ENCODE measurements around the gene PRRC2A.

PRRC2A gene

DNA sequence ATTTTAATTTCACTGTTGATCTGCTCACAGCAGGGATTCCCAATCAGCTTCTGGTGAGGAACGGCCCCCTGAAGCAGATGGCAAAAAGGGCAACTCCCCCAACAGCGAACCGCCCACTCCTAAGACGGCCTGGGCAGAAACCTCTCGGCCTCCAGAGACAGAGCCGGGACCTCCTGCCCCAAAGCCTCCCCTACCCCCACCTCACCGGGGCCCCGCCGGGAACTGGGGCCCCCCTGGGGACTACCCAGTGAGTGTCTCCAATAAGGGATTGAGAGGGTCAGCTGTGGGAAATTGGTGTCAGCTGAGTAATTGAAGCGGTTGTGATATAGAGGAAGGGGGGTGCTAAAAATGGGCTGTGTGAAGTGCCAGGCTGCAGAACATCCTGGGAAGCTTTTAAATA, 6.4 kb downstream of the PRRC2A start:
- no peak for DNase-seq

GRCh38 chr6:31627690-31628287, 7.3 kb downstream of the PRRC2A start:
- DNase-seq = no peak

DNA sequence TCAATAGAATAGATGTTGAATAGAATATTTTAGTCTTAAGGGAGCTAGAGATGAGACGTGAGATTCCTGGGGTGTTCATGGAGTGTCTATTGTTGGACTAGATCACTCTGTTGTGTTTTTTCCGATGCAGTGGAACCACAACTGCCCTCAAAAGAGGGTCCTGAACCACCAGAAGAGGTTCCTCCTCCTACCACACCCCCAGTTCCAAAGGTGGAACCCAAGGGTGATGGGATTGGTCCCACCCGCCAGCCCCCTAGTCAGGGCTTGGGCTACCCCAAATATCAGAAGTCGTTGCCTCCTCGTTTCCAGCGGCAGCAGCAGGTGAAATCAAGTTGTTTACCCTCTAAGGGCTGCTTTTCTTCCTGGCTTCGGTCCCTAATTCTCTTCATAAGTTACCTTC, 8.5 kb downstream of the PRRC2A start:
- no peak for DNase-seq

- no peak for DNase-seq
Observed at GRCh38 chr6:31630177-31630934, 9.8 kb downstream of the PRRC2A start.

DNA sequence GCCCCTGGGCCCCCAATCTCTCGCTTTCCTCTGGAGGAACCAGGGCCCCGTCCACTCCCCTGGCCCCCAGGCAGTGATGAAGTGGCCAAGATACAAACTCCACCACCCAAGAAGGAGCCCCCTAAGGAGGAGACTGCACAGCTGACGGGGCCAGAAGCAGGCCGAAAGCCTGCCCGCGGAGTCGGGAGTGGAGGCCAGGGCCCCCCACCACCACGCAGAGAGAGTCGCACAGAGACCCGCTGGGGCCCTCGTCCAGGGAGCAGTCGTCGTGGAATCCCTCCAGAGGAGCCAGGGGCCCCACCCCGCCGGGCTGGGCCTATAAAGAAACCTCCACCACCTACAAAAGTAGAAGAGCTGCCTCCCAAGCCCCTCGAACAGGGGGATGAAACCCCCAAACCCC, 10.7 kb downstream of the PRRC2A start:
- no peak for DNase-seq

DNA sequence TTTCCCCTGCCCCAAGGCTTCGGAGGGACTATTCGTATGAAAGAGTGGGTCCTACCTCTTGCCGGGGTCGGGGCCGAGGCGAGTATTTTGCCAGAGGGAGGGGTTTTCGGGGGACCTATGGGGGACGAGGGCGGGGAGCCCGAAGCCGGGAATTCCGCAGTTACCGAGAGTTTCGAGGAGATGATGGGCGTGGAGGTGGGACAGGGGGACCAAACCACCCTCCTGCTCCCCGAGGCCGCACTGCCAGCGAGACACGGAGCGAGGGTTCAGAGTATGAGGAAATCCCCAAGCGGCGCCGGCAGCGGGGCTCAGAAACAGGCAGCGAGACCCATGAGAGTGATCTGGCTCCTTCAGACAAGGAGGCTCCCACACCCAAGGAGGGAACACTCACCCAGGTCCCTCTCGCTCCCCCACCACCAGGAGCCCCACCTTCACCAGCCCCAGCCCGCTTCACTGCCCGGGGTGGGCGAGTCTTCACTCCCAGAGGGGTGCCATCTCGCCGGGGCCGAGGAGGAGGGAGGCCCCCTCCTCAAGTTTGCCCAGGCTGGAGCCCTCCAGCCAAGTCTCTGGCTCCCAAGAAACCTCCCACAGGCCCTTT, 11.3 kb downstream of the PRRC2A start:
- no peak for DNase-seq

- DNase-seq = no peak
Observed at GRCh38 chr6:31632279-31632946, 11.9 kb downstream of the PRRC2A start.

GRCh38 chr6:31633447-31633846, 12.9 kb downstream of the PRRC2A start:
- no peak for DNase-seq

DNA sequence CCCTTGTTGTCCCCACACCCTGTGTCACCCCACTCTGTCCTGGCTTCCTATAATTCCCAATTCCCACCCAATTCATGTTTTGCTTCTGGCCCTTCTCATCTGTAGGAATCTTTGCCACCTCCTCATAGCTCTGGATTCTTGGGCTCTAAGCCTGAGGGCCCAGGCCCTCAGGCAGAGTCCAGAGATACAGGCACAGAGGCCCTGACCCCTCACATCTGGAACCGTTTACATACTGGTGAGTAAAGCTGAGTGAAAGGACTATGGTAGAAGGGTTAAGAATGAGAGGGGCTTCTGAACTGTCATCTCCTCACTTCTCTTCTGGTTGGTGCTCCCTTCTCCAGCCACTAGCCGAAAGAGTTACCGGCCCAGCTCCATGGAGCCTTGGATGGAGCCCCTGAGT, 13.6 kb downstream of the PRRC2A start:
- no peak for DNase-seq

- no peak for DNase-seq
Observed at GRCh38 chr6:31634969-31635575, 14.6 kb downstream of the PRRC2A start.

- DNase-seq = peak; percentile 27
Observed at GRCh38 chr6:31636698-31637596, 16.4 kb downstream of the PRRC2A start.

- no peak for DNase-seq
Observed at GRCh38 chr6:31639043-31639442, 18.5 kb downstream of the PRRC2A start.

DNA sequence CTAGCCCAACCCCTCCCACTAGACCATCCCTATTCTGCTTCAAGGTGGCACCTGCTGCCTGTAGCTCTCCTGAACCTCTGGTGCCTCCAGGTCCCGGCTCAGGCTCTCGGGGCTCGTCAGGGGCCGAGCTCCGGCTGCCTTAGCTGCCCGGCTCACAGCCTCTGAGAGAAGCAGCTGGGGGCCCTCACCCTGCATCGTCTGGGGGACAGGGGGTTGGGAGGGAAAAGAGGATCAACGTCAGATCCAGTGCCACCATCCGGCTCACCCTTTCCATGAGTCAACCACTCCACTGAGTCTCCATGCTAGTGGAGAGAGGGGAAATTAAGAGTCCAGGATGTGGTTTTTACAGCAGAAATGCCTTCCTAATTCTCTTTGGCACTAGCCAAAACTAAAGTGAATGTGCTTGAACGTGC, 18.9 kb downstream of the PRRC2A start:
- no peak for DNase-seq

DNA sequence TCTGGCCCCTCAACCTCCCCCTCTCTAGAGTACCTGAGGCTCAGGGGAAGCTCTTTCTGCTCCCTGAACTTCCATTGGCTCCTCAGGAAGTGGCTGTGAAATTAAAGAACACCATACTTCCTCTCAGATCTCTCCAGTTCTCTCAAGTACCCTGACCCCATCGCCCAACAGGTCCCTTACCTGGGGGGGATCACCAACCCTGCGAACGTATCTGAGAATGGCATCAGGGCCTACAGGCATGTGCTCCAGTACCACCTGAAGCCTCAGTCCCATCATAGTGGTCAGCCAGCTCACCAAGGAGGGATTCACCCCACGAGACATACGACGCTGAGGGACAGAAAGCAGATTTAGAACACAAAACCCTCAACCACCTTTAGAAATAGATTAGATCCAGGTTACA, 20.1 kb downstream of the PRRC2A start:
- no peak for DNase-seq

DNA sequence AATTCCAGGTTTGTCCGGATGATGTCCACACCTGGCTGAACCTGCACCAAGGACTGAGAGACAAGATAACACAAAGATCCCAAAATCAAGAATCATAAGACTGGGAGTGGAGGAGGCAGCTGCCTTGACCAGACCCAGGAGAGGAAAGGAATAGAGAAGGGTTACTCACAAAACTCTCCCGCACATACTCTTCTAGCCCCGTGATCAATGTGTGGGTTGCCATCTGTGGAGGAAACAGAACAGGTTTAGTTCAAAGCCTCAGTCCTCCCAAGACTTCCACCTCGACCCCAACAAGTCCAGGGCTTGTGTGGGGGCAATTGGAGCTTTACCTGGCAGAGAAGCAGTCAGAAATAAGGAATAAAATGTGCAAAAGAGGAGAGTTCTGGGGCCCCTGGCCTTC, 20.9 kb downstream of the PRRC2A start:
- no peak for DNase-seq

DNA sequence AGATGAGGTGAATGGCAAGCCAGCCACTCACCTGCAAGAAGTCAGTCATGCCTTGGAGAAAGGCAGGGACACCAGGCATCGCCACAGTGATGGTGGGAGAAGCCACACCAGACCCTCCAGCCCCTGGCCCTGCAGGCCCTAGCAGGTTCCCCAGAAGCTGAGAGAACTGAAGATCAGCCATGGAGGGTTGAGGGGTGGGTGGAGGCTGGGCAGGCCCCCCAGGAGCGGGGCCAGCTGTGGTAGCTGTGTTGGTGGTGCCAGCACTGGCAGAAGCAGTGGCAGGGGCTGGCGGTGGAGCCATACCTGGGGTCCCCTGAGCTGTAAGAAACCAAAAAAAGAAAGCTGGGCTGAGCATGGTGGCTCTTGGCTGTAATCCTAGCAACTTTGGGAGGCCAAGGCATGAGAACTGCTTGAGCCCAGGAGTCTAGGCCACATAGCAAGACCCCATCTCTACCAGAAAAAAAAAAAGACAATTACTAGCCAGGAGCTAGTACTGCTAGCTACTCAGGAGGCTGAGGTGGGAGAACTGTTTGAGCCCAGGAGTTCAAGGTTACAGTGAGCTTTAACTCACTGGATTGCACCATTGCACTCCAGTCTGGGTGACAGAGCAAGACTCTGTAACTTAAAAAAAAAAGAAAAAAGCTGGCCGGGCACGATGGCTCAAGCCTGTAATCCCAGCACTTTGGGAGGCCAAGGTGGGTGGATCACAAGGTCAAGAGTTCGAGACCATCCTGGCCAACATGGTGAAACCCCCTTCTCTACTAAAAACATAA, 22.5 kb downstream of the PRRC2A start:
- DNase-seq = no peak

DNA sequence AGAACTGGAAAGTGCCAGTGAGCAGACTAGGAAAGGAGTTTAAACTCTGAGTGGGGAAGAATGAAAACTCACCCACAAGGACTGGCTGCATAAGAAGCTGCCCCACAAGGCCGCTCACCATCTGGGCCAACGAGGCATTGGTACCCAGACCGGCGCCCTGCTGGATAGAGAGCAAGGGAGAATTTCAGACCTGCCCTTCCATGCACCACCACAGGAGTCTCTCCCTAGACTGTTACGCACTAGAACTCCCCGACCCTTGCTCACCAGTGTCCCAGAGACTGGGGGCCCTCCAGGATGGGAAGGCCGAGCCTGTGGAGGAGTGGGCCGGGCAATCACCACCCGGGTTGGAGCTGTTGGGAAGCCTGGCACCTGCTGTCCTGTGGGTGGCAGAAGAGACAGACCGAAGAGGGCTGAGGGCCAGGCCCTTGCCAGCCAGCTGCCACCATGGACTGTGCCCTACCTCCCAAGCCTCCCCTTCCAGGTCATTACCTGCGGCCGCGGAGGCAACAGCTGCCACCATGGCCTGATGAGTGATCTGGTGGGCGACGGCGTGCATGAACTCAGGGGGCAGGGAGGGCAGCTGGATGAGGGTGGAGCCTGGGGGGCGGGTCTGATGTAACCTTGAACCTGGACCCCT, 23.4 kb downstream of the PRRC2A start:
- no peak for DNase-seq

- no peak for DNase-seq
Observed at GRCh38 chr6:31645325-31645724, 24.8 kb downstream of the PRRC2A start.

- DNase-seq = peak; percentile 92
Observed at GRCh38 chr6:31651602-31652191, 31.2 kb downstream of the PRRC2A start.

DNA sequence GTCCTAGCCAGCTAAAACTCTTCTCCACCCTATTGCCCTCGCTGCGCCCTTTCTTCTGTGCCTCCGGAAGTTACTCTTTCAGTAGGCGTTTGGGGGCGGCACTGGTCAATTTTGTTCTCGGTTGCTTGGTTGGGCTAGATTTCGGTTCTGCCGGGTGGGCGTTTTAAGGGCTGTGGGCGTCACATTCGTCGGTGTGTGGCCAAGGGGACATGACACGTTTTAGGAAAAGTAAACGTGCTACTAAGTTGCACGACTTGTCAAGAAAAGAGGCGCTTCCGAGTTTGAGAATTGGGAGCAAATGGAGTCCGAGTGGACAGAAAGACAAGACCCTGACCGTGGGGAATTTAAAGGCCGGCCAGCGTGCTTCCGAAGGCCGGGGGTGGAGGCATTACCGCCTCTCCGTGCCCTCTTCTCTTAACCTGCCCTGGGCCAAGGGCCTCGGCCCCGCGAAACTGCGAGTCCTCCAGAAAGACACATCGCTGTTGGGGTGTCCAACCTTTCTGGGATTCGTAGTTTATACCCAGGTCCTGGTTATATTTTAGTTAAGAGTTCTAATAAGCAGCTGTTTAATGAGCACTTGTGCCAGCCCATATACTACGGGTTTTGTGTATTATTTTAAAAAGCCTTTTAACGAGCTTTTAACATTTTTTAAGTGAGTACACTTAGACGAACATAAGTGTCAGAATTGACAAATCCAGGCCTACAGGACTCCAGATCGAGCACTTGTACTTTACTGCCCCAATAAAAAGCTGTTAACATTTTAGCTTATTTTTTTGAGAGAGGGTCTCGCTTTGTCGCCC, 32.6 kb downstream of the PRRC2A start:
- DNase-seq = peak; percentile 99
